Suprapubic skin (tissue), 4 donors: ENCODE data around the gene NBEA. TPM values are rescaled to one million over a fixed set of nuclear protein-coding genes. Genes with fewer than 3 reads are reported as not detected.

ENCODE experiments used
- DNase-seq, 2 donors: peaks; one replicate each; pipeline ENCODE4 v3.0.0-alpha.2; 2019; ENCODE audit warnings: low spot score in 2 of 2
- H3K27ac ChIP-seq: fragments of 200-600 bp; sonication (generic); one replicate; pipeline ENCODE4 v1.5.1; 2019
- H3K27me3 ChIP-seq: fragments of 200-600 bp; sonication (generic); one replicate; pipeline ENCODE4 v1.5.1; 2019
- H3K36me3 ChIP-seq: fragments of 200-600 bp; sonication (generic); one replicate; pipeline ENCODE4 v1.5.1; 2019
- H3K4me1 ChIP-seq: fragments of 200-600 bp; sonication (generic); one replicate; pipeline ENCODE4 v1.5.1; 2019
- H3K4me3 ChIP-seq: fragments of 200-600 bp; sonication (generic); one replicate; pipeline ENCODE4 v1.5.1; 2019; ENCODE audit warnings: mild to moderate bottlenecking
- H3K9me3 ChIP-seq: fragments of 200-600 bp; sonication (generic); one replicate; pipeline ENCODE4 v1.5.1; 2019
- CTCF ChIP-seq, 2 donors: fragments of 200-600 bp in 1 of 2; fragments of 450-650 bp in 1 of 2; sonication (generic) in 1 of 2; IDR thresholded peaks; one replicate each; pipeline ENCODE4 v1.5.1; 2016 to 2019; ENCODE audit warnings: antibody characterized with exemption in 2 of 2, mild to moderate bottlenecking in 1 of 2, moderate library complexity in 1 of 2
- EP300 ChIP-seq: sonication (generic); formaldehyde crosslinking; IDR thresholded peaks from one replicate; pipeline ENCODE4 v1.6.1; 2017; ENCODE audit warnings: antibody characterized with exemption
- POLR2A ChIP-seq, 2 donors: fragments of 450-650 bp; IDR thresholded peaks; one replicate each; pipeline ENCODE4 v1.6.1; 2017; ENCODE audit warnings: antibody characterized with exemption in 2 of 2, mild to moderate bottlenecking in 2 of 2, moderate library complexity in 2 of 2
- POLR2AphosphoS5 ChIP-seq, 3 donors: sonication (generic); formaldehyde crosslinking; IDR thresholded peaks; one replicate each; pipeline ENCODE4 v1.6.1; 2017; ENCODE audit warnings: antibody characterized with exemption in 3 of 3
- WGBS: methylation state at CpG from one replicate; pipeline ENCODE4 v1.1.5; 2018; 5-methylcytosine and 5-hydroxymethylcytosine counted together
- total RNA-seq, 4 donors: library from RNA; depleted of rRNA; stranded (reverse); fragments of >200 nt; gene quantifications; one replicate each; pipeline ENCODE4 v1.1.0, GENCODE V29; 2016

The NBEA gene
- total RNA-seq, 4 donors from 2014 or later, result 3.1 to 9.7 (median 4.1) TPM

- Histone ChIP-seq H3K4me3 (no peak overlapping the region), H3K27me3 (no peaks in the 10 kb centered on the region), H3K4me1 (no peaks in the 10 kb centered on the region), H3K27ac (no peak overlapping the region), H3K36me3 (no peaks in the 10 kb centered on the region), H3K9me3 (no peaks in the 10 kb centered on the region)
- DNase-seq, result no peak
- WGBS, result 72% methylated on average over 2 of the region's 2 CpGs
- TF ChIP-seq POLR2AphosphoS5 (IDR thresholded peaks at IDR 0.05) (no peak), POLR2A (IDR thresholded peaks at IDR 0.05) (no peak), CTCF (IDR thresholded peaks at IDR 0.05) (no peak), EP300 (no peak)
Measured at GRCh38 chr13:35191883-35192282, 249.8 kb downstream of the NBEA start.

- 87% methylated on average over 8 of the region's 8 CpGs for WGBS
- no peaks in the 10 kb centered on the region for H3K27me3 ChIP-seq
- H3K4me3 ChIP-seq, result no peak overlapping the region
- no peaks in the 10 kb centered on the region for H3K36me3 ChIP-seq
- no peaks in the 10 kb centered on the region for H3K4me1 ChIP-seq
- no peak for DNase-seq
- no peaks in the 10 kb centered on the region for H3K9me3 ChIP-seq
- TF ChIP-seq EP300 (no peak), POLR2AphosphoS5 (IDR thresholded peaks at IDR 0.05) (no peak), POLR2A (IDR thresholded peaks at IDR 0.05) (no peak), CTCF (IDR thresholded peaks at IDR 0.05) (no peak)
- no peak overlapping the region for H3K27ac ChIP-seq
Measured at GRCh38 chr13:35198613-35199200, 256.6 kb downstream of the NBEA start.

GRCh38 chr13:35208587-35208986, 266.5 kb downstream of the NBEA start:
- Histone ChIP-seq H3K36me3 (no peaks in the 10 kb centered on the region), H3K4me1 (no peaks in the 10 kb centered on the region), H3K4me3 (no peak overlapping the region), H3K9me3 (no peaks in the 10 kb centered on the region), H3K27me3 (no peaks in the 10 kb centered on the region), H3K27ac (no peak overlapping the region)
- WGBS, result 85% methylated on average over 1 of the region's 1 CpG
- DNase-seq, result no peak
- TF ChIP-seq CTCF (IDR thresholded peaks at IDR 0.05) (no peak), POLR2A (IDR thresholded peaks at IDR 0.05) (no peak), POLR2AphosphoS5 (IDR thresholded peaks at IDR 0.05) (no peak), EP300 (no peak)

- no peaks in the 10 kb centered on the region for H3K27me3 ChIP-seq
- no peaks in the 10 kb centered on the region for H3K9me3 ChIP-seq
- WGBS, result 64% methylated on average over 2 of the region's 2 CpGs
- no peaks in the 10 kb centered on the region for H3K4me1 ChIP-seq
- H3K36me3 ChIP-seq, result no peaks in the 10 kb centered on the region
- DNase-seq, result no peak
- H3K27ac ChIP-seq, result no peak overlapping the region
- TF ChIP-seq POLR2A (IDR thresholded peaks at IDR 0.05) (no peak), POLR2AphosphoS5 (IDR thresholded peaks at IDR 0.05) (no peak), EP300 (no peak), CTCF (IDR thresholded peaks at IDR 0.05) (no peak)
- H3K4me3 ChIP-seq, result no peak overlapping the region
Measured at GRCh38 chr13:35210261-35210660, 268.2 kb downstream of the NBEA start.

- 84% methylated on average over 4 of the region's 4 CpGs for WGBS
- Histone ChIP-seq H3K4me3 (no peak overlapping the region), H3K27me3 (no peaks in the 10 kb centered on the region), H3K4me1 (no peaks in the 10 kb centered on the region), H3K27ac (no peak overlapping the region), H3K9me3 (no peaks in the 10 kb centered on the region), H3K36me3 (no peaks in the 10 kb centered on the region)
- DNase-seq, result no peak
- no peak for TF ChIP-seq POLR2AphosphoS5 (IDR thresholded peaks at IDR 0.05)
- TF ChIP-seq CTCF (IDR thresholded peaks at IDR 0.05), result no peak
- no peak for TF ChIP-seq POLR2A (IDR thresholded peaks at IDR 0.05)
- TF ChIP-seq EP300, result no peak
Measured at GRCh38 chr13:35211949-35212348, 269.9 kb downstream of the NBEA start.
